Suppressor macrophage (primary cell): ENCODE results near the gene ZWILCH.
A peak's percentile ranks its signal among the peaks of the same experiment; 100 is the strongest.
"Not testable (repeated sequence)": the region's sequence is repeated elsewhere in the genome, so short reads cannot be mapped to it uniquely, and the experiment has no call there.

Source experiments
- DNase-seq, 4 experiments: peaks; one replicate each; pipeline ENCODE4 v3.0.0-alpha.2; 2020 to 2022

ZWILCH gene

DNA sequence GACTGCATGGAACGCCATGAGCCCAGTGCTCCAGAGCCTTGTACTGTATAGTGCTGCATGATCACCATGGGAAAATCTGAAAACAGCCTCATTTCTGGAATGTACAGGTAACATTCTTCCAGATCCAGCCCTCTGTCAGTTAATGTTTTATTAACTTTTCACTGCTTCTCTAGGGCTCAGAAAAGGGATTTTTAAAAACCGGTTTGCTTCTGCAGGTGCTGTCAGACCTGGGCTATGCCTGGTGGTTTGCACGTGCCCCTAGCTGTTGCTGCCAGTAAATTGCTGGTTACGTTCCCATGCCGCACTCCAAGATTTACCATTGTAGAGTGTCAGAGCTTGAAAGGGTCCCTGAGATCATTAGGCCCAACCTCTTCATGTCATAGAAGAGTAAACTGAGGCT is 16.6 kb upstream of the ZWILCH start:
- DNase-seq = no peak

DNA sequence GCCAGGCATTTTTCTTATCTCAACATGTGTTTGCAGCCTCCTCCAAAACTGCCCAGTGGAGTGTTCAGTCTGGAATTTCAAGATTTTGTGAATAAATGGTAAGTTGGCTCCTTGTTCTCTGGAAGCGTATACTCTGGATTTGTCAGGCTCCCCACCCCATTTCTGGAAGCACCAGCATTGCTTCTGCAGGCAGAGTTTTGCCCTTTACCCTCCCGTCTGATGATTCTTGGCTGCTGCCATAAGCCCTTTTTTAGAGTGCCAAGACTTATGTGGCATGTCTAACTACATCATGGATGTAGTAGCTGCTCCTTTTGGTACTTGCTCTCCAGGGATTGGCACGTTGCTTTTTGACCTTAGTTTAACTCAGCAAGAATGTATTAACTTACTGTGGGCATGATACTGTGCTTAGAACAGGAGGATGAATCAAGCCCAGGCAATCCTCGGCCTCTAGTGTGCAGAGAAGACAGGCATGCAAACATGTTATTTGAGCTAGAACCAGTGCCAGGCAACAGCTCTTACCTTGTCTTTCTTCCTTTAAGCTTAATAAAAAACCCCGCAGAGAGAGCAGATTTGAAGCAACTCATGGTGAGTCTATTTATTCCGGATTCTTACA is 15.8 kb upstream of the ZWILCH start:
- no peak for DNase-seq

DNA sequence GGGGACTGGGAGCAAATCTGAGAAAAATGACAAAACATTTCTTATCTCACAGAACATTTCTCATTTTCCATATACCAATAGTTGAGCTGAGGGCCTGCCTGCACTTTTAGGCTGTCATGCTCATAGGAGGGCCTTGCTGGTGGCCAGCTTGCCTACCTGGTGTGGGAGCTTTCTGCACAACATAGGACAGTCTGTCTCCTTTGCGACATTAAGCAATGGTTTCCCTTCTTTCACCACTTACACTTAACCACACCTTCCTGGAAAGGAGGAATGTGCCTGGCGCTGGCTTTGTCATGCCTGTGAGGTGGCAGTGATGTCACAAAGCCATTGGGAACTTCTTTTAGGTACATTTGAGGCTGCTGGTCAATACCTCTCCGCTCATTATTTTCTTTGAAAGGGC is 13.3 kb upstream of the ZWILCH start:
- no peak for DNase-seq

DNA sequence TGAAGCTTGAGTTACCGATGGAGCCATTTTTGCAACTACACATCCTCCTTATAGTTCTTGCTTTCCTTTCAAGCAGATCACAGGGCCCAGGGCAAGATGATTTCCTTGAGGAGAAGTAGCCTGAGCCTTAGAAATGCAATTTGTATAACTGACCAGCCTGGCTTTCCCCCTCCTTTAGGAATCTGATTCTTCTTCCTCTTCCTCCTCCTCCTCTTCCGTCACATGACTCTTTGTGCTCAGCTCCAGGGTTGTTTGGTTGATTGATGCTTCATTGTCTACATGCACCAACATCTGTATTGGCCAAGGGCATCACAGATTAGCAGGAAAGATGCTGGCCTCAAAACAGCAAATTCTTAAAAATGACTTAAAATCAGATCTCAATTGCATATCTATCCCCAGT is 10.9 kb upstream of the ZWILCH start:
- DNase-seq = peak in 3 of 4 experiments; percentile 10 to 30 (median 23)

DNA sequence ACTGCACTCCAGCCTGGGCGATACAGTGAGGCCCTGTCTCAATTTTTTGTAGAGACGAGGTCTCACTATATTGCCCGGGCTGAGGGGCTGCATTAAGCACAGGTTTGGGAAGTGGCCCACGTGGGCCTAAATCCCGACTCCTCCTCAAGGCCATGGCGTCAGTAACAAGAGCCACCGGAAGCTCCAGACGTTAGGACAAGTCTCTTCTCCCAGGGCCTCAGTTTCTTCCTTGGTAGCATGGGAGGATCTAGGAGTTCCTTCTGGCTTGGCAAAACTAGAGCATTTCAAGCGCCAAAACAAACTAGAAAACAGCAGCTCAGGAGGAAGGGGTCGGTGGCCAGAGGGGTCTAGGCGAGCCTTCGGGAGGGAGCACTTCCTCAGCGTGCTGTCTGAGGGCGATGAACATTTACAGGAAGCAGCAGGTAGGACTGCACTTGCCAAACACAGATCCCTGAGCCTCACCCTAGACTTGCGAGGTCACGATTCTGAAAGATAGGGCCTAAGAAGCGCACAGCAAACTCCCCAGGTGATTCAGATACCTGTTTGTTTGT is 8.1 kb upstream of the ZWILCH start:
- DNase-seq = peak; percentile 22 to 46 (median 40)

DNA sequence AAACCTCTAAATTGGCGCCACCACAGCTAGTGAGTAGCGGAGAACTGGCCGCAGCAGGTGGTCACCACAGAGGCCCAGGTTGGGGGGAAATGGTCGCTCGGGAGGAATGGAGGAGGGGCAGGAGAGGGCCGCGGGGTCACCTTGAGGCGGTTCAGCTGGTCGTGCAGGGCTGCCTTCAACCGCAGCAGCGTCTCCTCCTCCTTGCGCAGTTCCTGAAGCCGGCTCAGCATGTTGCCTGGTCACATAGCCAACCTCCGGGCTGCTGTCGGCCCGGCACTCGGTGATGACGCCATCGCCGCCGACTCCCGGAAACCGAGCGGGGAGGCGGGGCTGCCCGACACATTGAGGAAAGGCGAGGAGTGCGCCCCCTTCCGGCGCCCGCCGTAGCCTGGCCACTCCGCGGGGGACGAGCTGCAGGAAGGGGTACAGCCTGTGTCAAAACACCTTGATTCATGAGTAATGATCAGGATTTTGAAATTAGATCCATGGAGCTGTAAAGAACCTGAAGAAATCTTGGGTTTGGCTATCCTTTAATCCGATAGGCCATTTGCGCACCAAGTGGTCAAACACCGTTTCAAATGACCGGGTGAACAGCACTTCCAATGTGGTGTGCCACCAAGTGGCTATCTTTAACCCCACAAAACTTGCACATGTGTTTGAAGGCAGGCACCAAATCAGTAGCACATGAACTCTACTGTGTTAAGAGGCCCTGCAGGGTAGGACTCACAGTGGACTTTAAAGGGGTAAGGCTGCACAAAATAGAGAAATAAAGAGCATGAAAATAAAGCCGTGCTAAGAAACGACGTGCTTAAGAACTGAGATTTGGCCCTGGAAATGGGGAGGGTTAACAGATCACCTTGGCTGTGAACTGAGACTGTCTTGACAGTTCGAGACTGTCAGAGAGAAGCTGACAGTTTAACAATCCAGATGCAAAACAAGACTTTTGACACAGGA is 7.3 kb upstream of the ZWILCH start, which contains the start of gene SNAPC5:
TSS of gene SNAPC5 (minus strand) at position 261 of the 954 bp plus-strand sequence. CDS start at position 230, 31 bp downstream.
- DNase-seq = peak; percentile 98 to 99 (median 98)

DNA sequence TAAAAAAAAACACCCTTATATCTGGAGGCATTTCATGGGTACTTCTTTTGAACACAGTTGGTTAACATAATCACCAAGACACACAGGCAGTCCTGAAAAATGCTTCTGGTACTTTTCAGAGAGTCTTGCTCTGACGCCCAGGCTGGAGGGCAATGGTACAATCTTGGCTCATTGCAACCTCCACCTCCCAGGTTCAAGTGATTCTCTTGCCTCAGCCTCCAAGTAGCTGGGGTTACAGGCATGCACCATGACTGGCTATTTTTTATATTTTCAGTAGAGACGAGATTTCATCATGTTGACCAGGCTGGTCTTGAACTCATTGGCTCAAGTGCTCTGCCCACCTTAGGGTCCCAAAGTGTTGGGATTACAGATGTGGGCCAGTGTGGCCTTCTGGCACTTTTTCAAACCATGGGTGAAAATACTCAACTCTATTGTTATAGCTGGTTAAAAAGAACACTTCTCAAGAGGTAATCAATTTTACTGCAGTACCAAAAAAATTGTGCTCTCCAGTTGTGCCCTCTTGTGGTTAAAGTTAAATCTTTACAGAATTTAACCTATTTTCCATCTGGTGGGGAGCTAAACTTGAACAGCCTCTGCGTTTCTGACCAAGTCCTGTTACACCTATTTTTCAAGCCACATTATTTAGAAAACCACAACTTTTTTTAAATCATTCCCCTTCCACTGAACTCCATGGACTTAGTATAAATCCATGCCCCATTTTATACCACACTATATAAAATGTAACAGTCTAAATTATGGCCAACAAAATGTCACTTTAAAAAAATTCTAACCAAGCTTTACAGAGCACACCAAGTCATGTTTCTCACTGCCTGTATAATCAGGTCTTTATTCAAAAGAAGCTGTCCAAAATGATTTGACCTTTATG is 6.4 kb upstream of the ZWILCH start:
- peak; percentile 24 to 67 (median 43) for DNase-seq

DNA sequence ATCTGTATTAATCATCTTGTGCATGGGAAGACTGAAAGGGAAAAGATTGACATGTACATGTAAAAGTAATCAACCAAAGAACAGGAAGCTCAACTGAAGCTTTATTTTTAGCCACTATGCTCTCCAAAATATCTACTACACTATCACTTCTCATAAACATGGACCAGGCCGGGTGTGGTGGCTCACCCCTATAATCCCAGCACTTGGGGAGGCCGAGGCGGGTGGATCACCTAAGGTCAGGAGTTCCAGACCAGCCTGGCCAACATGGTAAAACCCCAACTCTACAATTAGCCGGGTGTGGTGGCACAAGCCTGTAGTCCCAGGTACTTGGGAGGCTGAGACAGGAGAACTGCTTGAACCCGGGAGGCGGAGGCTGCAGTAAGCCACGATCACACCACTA is 4.8 kb upstream of the ZWILCH start:
- not testable (repeated sequence) for DNase-seq

DNA sequence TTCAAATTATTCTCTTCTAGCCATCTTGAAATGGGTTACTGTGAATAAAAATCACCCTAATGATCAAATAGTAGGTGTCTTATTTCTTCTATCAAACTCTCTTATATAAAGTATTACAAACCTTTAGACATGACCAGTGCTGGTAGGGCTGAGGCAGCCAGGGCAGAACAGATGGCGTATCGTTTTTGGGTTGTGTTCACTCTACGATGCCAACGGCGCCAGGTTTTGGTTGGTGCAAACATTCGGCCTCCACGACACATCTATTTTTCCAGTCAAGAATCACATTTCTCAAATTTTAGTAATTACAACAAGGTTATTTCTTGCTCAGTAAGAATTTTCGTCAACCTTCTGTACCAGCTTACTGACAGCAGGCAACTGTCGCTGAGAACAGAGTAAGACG is 2.6 kb upstream of the ZWILCH start:
- no peak for DNase-seq

DNA sequence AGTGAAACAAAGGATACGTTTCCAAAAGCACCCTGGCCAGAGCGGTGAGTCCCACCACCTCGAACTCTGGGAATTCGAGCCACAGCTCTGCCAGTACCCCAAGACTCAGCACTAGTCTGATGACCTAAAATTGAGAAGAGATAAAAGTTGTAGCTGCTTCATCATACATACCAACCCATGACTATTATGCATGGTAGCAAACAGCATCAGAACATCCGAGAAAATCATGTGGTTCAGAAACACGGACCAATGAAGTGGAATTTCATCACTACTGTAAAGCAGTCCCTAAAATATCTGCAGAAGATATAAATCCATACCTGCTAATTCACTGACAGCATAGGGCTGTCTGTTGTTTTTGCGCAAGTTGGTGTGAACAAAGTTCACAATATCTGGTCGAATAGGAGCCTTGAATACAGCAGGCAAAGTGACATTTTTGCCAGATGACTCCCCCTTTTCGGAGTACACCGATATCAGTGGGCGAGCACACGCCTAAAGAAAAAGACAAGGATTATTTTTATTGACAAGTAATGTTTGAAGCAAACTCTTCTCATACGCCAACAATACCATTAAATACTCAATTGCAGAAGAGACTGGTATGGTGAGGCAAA is 2.0 kb upstream of the ZWILCH start:
- peak in 1 of 4 experiments; percentile 15 for DNase-seq

DNA sequence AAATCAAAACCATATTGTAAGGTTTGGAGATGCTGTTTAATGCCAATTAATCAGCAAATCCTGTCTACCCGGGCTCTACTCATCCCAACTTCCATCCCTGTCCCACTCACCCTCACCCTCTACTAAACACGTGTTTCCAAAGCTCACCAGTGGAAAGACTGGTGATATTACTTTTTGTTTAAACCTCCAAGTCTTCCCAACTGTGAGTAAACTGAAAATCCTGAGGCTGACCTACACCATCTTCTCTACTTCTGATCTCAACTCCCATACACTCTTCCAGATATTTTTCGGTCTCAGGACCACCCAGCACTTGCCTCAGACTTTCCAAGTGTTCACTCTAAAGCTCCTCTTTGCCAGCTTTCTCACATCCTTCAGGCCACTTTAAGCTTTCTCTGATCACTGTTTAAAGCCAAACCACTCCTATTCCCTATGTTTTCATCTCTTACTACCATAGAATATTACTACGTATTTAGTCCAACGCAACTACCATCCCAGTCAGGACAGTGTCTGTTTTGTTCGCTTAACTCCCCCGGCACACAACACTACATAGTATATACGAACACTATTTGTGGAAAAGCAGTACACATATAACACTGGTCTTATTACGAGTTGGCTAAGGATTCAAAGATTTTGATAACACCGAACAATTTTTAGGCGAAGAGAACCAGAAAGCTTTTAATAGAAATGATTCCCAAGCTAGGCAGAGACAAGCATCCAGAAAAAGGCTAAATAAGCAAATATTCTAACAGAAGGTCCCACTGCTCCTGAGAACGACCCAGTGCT is 1.2 kb upstream of the ZWILCH start:
- no peak for DNase-seq

DNA sequence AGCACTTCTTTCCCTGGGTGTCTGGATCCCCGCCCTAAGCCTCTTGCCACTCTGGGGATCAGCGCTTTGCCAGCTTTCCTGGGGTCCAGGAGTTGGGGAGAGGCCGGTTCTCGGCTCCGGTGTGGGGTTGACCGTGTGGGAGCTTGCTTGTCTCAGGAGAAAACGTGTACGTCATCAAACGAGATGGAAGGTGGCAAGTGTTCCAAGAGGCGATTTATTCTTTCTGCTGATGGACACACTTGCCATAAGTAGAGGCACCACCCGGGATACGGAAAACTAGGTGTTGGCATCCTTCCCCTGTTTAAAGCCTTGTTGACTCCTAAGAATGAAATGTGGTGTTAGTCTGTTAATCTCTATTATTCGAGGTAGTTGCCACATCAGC is 295 bp downstream of the ZWILCH start:
- no peak for DNase-seq

DNA sequence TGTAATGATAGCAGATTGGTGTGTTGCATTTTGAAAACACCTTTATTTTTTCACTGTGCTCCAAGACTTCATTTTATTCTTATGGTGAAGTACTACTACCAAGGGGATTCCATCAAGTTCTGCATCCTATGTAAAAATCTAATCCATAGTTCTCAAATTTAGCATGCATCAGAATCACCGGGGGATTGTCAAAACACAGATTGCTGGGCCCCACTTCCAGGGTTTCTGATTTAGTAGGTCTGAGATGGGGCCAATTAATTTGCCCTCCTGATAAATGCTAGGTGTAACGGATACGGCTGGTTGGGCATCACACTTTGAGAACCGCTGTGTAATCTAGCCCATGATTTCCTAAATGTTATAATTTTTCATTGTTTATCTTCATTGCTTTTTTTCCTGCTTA is 692 bp downstream of the ZWILCH start:
- DNase-seq = no peak

DNA sequence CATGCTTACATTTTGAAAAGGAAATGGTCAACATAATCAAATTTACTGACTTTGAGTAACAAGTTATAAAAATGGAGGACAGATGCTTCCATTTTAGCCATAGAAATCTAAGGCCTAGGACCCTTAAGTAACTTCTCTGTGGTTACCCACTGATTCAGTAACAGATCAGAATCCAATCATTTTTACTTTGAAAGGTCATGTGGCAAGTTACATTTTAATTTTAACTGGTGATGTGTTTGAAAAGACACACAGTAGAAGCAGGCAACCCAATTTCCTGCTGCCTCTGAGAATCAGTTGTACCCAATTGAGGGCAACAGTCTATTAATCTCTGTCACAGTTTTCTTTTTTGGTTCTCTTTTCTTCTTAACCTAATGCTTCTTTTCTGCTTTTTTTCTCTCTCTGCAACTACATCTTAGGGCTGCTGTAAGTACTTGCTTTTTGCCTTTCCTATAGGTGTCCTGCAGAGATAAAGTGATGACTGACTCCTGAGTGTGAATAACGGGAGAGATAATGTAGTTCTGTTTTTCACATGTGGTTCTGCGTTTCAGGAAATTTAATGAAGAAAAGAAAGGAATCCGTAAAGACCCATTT is 3.3 kb downstream of the ZWILCH start:
- DNase-seq = no peak

DNA sequence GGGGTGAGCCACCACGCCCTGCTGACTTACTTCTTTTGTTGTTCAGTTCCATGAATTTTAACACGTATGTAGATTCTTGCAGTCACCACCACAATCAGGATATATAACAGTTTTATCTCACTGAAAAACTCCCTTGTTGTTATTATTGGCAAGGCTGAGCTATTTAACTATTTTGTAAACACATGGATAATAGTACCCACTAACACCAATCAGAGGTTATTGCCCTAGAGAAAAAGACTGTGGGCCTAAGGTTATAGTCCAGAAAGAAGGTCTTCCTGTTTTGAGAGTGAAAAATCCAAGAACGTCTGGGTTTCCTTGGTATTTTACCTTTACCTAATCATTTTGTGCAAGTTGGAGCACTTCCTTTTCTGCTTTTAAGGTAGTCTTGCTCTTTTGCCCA is 9.5 kb downstream of the ZWILCH start:
- DNase-seq = no peak

DNA sequence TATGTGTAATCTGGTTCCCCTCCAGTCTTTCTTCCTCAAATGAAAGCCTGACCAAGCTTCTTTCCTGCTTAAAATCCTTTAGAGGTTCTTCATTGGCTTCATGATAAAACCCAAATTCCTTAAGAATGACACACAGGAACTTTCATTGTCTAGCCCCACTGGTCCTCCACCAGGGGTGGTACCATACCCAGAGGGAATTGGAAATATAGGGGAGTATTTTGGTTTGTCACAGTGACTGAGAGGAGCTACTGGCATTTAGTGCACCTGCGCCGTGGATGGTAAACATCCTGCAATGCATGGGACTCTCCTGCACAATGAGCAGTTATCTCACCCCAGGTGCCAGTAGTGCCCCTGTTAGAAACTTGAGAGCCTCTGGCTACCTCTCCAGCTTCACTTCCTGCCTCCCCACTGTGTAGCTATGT is 10.8 kb downstream of the ZWILCH start:
- DNase-seq = no peak

DNA sequence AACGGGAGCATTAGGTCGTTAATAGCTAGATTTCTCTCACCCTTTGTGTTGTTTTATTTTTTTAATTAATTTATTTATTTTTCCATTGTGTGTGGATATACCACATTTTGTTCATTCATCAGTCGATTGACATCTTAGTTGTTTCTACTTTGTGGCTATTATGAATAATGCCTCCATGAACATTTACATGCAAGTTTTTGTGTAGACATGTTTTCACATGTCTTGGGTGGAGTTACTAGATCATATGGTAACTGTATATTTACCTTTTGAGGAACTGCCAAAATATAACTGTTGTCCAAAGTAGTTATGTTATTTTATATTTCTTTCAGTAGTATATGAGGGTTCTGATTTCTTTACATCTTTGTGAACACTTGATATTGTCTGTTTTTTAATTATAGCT is 18.8 kb downstream of the ZWILCH start:
- DNase-seq = no peak

DNA sequence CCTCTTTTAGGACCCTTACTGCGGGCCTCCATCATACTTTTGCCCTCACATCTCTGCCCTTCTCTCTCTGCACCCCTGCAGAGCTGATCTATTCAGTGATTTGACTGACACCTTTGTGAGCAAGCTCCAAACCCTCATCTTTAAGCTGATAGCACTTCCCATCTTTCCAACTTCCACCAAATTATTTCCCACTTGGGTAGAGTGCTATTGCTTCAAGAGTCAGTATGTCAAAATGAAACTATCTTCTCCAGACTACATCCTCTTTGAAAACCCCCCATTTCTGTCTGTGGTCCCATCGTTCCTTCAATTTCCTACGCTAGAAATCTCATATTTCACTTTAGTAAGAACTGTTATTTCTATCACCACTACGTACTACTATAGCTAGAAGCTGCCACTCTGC is 19.7 kb downstream of the ZWILCH start:
- DNase-seq = peak in 1 of 4 experiments; percentile 27

DNA sequence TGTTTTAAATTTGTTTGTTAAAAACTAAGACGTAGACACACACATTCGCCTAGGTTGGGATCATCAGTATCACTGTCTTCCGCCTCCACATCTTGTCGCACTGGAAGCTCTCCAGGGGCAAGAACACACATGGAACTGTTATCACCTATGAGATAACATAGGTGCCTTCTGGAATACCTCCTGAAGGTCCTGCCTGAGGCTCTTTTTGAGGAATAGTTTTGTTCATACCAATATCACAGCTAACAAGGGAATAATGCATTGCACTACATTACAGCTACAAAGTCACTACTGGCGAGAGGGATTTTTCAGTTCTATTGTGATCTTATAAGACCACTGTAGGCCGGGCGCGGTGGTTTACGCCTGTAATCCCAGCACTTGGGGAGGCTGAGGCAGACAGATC is 29.9 kb downstream of the ZWILCH start:
- DNase-seq = no peak

DNA sequence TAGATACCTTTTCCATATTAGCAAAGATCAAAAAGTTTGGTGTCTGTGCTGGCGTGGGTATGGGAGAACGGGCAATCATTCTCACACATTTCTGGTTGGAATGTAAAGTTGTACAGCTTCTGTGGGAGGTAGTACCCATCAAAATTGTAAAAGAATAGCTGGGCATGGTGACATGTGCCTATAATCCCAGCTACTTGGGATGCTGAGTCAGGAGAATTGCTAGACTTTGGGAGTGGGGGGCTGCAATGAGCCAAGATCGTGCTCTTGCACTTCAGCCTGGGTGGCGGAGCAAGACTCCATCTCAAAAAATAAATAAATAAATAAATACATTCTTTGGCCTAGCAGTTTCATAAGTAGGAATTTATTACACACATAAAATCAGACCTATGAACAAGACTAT is 37.8 kb downstream of the ZWILCH start:
- DNase-seq = no peak

DNA sequence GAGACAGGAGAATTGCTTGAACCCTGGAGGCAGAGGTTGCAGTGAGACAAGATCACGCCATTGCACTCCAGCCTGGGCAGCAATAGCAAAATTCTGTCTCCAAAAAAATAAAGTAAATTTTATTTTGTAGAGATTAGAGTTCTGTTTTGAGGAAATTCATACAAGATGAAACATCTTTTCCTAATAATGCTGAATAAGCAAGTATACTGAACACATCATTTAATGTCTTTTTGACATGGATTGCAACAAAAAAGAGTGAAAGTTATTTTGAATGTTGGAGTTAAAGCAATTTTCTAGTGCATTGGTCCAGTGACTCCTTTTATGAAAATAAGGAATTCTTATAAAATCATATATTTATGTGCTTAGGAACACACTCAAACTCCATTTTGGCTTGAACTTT is 40.1 kb downstream of the ZWILCH start:
- no peak for DNase-seq
